ENCODE data around the gene KCNMB1. TPM values are rescaled to one million over a fixed set of nuclear protein-coding genes. Genes with fewer than 3 reads are reported as not detected.
"Not testable (repeated sequence)": the region's sequence is repeated elsewhere in the genome, so short reads cannot be mapped to it uniquely, and the experiment has no call there.

The KCNMB1 gene
- total RNA-seq, 2 experiments from 2014 or later, result not detected

DNA sequence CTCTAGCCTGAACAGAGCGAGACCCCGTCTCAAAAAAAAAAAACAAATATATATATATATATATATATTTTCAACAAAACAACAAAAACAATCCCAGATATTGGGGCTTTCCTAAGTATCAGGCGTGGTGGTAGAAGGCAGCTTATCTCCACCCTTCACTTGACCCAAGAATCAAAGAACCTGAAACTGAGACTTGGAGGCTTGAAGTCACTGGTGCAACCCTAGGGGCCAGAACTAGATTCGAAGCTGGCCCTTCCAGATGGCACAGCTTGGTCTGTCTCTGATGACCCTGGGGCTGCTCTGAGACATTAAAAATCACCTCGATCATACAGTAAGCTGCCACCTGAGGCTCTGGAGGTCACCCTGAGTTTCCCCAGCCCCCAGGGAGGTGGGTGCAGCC lies 1.3 kb upstream of the KCNMB1 start:
- DNase-seq, result no peak
- Mint-ChIP-seq H3K4me3 (no peak overlapping the region), H3K27ac (no peak overlapping the region), H3K36me3 (no peaks in the 10 kb centered on the region), H3K9me3 (no peaks in the 10 kb centered on the region), H3K4me1 (ENCODE audit: low read depth) (peaks cover 20% of the 10 kb centered on the region), H3K27me3 (peaks cover 3% of the 10 kb centered on the region)
- CTCF ChIA-PET, result interaction anchor here (0.8 kb wide), 1 partner anchor 21 kb away, joined by 3 read pairs; no protein-coding TSS in a partner anchor
- intact Hi-C loops (cut with micrococcal nuclease), result no loop called here
- POLR2A ChIA-PET, result no interaction called here

DNA sequence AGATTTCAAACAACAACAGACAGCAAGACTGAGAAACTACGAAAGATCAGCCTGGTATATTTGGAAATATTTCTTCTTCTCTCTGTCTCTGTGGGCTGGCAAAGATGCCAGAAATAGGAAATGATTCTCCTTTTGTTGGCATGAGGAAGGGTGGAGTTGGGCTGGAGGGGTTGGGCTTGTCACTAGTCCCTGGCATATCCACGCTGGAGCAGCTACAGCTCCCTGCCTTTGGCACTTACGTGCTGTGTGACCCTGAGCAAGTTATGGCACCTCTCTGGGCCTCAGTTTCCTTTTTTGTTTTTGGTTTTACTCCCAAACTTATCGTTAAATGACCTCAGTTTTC lies 354 bp upstream of the KCNMB1 start:
- intact Hi-C loops (cut with micrococcal nuclease), result no loop called here
- CTCF ChIA-PET, result no interaction called here

DNA sequence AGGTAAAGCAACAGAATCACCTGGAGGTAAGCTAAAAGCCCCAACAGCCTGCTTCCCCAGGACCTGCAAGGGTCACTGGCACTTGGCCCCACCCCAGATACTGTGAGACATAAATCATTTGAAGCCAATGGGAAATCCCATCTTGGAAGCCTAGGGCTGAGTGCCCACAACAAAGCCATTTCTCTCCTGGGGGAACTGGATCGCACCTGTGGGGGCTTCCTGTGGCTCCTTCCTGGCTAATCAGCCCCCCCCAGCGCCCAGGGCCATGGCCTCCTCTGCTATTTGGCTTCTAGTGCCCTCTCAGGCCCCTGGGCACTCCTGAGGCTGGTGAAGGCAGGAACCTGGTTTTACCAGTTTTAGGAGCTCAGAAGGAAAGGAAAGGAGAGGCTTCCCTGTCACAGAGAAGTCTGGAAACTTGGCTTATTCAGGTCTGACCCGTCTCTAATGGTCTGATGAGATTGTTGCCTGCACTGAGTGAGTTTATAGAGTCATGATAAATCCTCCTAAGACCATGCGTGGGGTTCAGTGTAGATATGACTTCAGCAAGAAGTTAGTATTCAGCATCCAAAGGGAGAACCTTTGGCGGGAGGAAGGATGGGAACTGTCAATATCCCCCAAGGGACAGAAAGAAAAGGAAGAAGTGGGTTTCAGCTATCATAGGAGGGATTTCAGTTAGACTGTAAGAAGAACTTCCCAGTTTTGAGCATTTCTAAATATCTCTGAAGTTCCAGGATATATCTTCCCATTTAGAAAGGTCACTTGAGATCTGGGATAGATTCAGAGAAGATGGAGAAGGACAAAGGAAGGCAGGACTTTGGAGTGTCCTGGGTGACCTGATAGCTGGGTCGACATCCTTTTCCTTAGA lies 1.2 kb downstream of the KCNMB1 start:
- Mint-ChIP-seq H3K27me3 (peaks cover 3% of the 10 kb centered on the region), H3K36me3 (no peaks in the 10 kb centered on the region), H3K9me3 (no peaks in the 10 kb centered on the region), H3K27ac (no peak overlapping the region), H3K4me1 (ENCODE audit: low read depth) (peaks cover 5% of the 10 kb centered on the region), H3K4me3 (no peak overlapping the region)
- ChIA-PET POLR2A (no interaction called here), CTCF (interaction anchor here (0.9 to 2.4 kb wide), 2 partner anchors 23 to 162 kb away, joined by 5 to 6 read pairs; no protein-coding TSS in a partner anchor)
- no peak for DNase-seq
- intact Hi-C loops (cut with micrococcal nuclease), result no loop called here

More for the DNA sequence above, 354 bp upstream of the KCNMB1 start:
- Mint-ChIP-seq H3K9me3 (no peaks in the 10 kb centered on the region), H3K27me3 (peaks cover 3% of the 10 kb centered on the region), H3K36me3 (no peaks in the 10 kb centered on the region), H3K27ac (no peak overlapping the region), H3K4me1 (ENCODE audit: low read depth) (peaks cover 17% of the 10 kb centered on the region), H3K4me3 (no peak overlapping the region)
- POLR2A ChIA-PET, result no interaction called here
- no peak for DNase-seq

DNA sequence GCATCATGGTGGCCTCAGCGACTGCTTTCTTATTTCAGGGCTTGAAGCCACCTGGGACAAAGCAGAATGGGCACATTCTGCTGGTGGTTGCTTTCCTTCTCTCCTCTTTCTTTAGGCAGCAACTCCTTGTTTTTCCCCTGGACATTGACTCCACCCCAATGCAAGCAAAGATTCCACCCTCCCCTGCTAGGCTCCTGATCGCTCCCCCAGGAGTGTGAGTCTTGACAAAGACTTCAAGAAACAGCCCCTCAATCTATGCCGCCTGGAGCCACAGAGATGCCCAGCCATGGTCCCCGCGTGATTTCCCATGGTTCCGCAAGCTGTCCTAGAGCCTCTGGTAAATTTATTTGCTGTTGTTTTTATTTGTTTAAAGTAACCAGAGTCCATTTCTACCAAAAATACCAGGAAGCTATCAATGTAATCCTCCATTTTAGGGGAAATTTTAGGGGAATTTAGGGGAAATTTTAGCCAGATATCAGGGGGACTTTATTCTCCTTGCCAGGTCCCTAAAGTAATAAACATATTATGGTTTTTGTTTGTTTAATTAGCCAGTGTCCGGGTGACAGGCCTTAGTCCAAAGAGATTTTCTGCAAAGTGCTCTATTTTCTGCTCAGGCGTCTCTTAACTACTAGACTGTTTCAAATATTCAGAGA lies 2.3 kb downstream of the KCNMB1 start:
- DNase-seq, result no peak
- ChIA-PET CTCF (interaction anchor here (1.3 to 2.4 kb wide), 2 partner anchors 34 to 161 kb away, joined by 3 to 6 read pairs; no protein-coding TSS in a partner anchor), POLR2A (no interaction called here)
- Mint-ChIP-seq H3K27ac (no peak overlapping the region), H3K4me1 (ENCODE audit: low read depth) (peaks cover 4% of the 10 kb centered on the region), H3K36me3 (no peaks in the 10 kb centered on the region), H3K4me3 (no peak overlapping the region), H3K27me3 (peaks cover 3% of the 10 kb centered on the region), H3K9me3 (no peaks in the 10 kb centered on the region)
- intact Hi-C loops (cut with micrococcal nuclease), result no loop called here

DNA sequence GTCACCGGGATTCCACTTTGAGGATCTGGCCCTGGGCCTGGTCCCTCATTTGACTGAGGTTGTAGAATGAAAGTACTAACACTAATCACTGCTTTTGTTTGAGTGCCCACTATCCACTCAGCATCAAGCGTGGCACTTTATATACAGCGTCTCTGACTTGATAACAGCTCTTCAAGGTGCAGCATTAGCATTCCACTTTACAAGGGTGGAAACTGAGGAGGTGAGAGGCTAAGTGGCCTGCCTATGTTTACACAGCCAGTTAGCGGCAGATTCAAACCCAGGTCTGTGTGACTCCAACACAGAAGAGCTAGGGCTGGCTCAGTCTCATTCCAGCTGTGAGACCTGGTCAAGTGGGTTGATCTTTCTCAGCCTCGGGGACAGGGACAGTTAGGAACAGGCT lies 5.9 kb downstream of the KCNMB1 start:
- Mint-ChIP-seq H3K4me3 (no peak overlapping the region), H3K4me1 (ENCODE audit: low read depth) (no peaks in the 10 kb centered on the region), H3K9me3 (no peaks in the 10 kb centered on the region), H3K36me3 (no peaks in the 10 kb centered on the region), H3K27me3 (peaks cover 5% of the 10 kb centered on the region), H3K27ac (no peak overlapping the region)
- intact Hi-C loops (cut with micrococcal nuclease), result no loop called here
- ChIA-PET CTCF (no interaction called here), POLR2A (no interaction called here)
- no peak for DNase-seq

DNA sequence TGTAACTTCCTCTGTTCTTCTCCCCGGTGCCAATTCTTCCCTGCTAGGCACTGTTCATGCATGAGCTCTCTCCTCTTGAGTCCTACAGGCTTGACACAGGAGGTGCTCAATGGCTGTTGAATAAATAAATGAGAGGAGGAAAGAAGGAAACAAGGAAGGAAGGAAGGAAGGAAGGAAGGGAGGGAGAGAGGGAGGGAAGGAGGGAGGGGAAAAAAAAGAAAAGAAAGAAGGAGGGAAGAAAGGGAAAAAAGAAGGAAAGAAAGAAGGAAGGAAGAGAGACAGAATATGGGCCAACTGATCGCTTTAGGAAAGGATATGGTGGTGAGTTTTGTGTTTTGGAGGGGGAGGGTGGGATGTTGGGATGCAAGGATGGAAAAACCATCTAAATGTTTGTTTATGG lies 6.4 kb downstream of the KCNMB1 start:
- Mint-ChIP-seq H3K4me1 (ENCODE audit: low read depth) (no peaks in the 10 kb centered on the region), H3K4me3 (no peak overlapping the region), H3K27ac (no peak overlapping the region), H3K36me3 (no peaks in the 10 kb centered on the region), H3K9me3 (no peaks in the 10 kb centered on the region), H3K27me3 (peaks cover 6% of the 10 kb centered on the region)
- no peak for DNase-seq
- POLR2A ChIA-PET, result no interaction called here
- CTCF ChIA-PET, result no interaction called here
- intact Hi-C loops (cut with micrococcal nuclease), result no loop called here

DNA sequence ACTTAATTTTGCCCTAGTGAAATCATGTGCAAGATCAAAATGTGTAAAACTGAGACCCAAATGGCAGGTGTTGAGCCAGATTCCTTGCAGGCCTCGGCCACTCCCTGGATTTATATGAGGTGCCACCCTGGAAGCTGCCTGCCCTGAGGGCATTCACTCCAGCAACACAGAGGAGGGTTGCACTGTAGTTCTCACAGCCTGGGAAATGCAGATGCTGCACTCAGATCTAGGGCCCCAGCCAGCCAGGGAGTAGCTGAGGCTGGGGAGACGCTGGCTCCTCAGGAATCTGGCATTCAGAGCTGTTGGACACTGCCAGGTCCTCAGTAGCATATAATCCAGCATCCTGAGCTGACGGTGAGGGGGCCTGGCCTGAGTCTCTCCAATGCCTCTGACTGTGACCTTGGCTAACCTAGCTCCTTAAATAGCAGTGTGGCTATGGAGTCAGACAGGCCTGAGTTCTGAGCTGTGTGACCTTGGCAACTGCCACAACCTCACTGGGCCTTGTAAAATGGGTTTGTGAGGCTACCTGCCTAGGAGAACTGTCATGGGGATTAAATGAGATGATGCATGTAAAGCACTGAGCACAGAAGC lies 8.7 kb downstream of the KCNMB1 start:
- intact Hi-C loops (cut with micrococcal nuclease), result no loop called here
- H3K27me3 Mint-ChIP-seq, result peaks cover 3% of the 10 kb centered on the region
- ChIA-PET POLR2A (interaction anchor here (0.5 kb wide), 1 partner anchor 457 kb away, joined by 3 read pairs; no protein-coding TSS in a partner anchor), CTCF (interaction anchor here (0.9 to 1.3 kb wide), 2 partner anchors 40 to 154 kb away, joined by 4 read pairs; no protein-coding TSS in a partner anchor)
- no peak overlapping the region for H3K27ac Mint-ChIP-seq
- H3K4me3 Mint-ChIP-seq, result no peak overlapping the region
- H3K4me1 Mint-ChIP-seq (ENCODE audit: low read depth), result no peaks in the 10 kb centered on the region
- H3K9me3 Mint-ChIP-seq, result no peaks in the 10 kb centered on the region
- no peaks in the 10 kb centered on the region for H3K36me3 Mint-ChIP-seq
- DNase-seq, result no peak

DNA sequence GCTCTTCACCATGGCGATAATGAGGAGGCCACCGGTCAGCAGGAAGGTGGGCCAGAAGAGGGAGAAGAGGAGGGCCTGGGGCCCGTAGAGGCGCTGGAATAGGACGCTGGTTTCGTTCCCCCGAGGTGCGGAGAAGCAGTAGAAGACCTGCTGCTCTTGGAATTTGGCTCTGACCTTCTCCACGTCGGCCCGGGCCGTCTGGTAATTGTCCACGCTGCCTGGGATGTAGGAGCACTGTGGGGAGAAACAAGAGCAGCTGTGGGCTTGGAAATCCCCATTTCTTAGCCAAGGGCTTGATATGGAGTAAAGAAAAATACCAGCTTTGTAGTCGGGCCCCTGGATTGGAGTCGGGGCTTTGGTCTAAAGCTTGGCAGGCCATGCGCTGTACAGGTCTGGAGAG lies 10.4 kb downstream of the KCNMB1 start:
- CTCF ChIA-PET, result no interaction called here
- POLR2A ChIA-PET, result no interaction called here
- Mint-ChIP-seq H3K4me1 (ENCODE audit: low read depth) (no peaks in the 10 kb centered on the region), H3K36me3 (no peaks in the 10 kb centered on the region), H3K9me3 (no peaks in the 10 kb centered on the region), H3K4me3 (no peak overlapping the region), H3K27me3 (peaks cover 5% of the 10 kb centered on the region), H3K27ac (no peak overlapping the region)
- DNase-seq, result no peak
- intact Hi-C loops (cut with micrococcal nuclease), result no loop called here

DNA sequence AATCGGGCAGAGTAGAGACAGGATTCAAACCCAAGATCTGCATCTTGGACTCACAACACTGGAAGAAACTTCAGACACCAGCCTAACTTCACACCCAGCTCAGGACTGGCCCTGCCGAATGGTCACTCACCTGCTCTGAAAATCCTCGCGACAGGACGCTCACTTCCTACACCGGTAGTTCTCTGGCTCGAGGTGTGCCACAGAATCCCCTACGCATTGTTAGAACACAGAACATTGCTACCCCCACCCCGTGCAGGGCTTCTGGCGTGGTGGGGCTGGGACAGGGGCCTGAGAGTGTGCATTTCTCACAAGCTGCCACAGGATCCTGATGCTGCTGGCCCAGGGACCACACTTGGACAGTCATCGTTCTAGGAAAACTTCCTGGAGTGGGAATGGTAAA lies 12.1 kb downstream of the KCNMB1 start:
- intact Hi-C loops (cut with micrococcal nuclease), result no loop called here
- Mint-ChIP-seq H3K27ac (no peak overlapping the region), H3K4me1 (ENCODE audit: low read depth) (no peaks in the 10 kb centered on the region), H3K9me3 (no peaks in the 10 kb centered on the region), H3K4me3 (no peak overlapping the region), H3K36me3 (no peaks in the 10 kb centered on the region), H3K27me3 (peaks cover 5% of the 10 kb centered on the region)
- DNase-seq, result no peak
- CTCF ChIA-PET, result interaction anchor here (1.2 kb wide), 1 partner anchor 151 kb away, joined by 3 read pairs; no protein-coding TSS in a partner anchor
- POLR2A ChIA-PET, result no interaction called here

DNA sequence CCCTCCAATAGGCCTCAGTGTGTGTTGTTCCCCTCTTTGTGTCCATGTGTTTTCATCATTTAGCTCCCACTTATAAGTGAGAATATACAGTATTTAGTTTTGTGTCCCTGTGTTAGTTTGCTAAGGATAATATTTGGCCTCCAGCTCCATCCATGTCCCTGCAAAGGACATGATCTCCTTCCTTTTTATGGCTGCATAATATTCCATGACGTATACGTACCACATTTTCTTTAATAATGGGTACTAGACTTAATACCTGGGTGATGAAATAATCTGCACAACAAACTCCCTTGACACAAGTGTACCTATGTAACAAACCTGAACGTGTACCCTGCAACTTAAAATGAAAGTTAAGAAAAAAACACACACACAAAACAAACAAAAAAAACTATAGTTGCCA lies 12.6 kb downstream of the KCNMB1 start:
- H3K27me3 Mint-ChIP-seq; H3K4me1 Mint-ChIP-seq (ENCODE audit: low read depth); DNase-seq; H3K9me3 Mint-ChIP-seq; intact Hi-C loops (cut with micrococcal nuclease); H3K36me3 Mint-ChIP-seq; POLR2A ChIA-PET; H3K4me3 Mint-ChIP-seq; H3K27ac Mint-ChIP-seq: not testable (repeated sequence)
- CTCF ChIA-PET, result interaction anchor here (1.2 kb wide), 1 partner anchor 150 kb away, joined by 3 read pairs; no protein-coding TSS in a partner anchor

DNA sequence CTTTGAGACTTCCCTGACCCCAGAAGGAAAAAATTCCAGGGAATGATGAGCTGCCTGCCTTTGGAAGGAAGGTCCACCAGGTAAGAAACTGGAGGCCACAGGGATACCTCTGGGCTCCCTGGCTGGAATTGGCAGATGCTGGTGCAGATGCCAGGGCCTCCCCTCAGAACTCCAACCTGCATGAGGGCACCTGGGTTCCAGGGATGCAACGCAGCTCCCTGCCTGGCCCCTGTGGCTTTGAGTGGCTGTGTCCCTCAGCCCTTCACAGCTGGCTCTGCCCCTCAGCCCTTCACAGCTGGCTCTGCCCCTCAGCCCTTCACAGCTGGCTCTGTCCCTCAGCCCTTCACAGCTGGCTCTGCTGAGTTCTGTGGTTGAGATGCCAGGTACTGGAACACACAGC lies 13.9 kb downstream of the KCNMB1 start:
- CTCF ChIA-PET, result no interaction called here
- POLR2A ChIA-PET, result no interaction called here

DNA sequence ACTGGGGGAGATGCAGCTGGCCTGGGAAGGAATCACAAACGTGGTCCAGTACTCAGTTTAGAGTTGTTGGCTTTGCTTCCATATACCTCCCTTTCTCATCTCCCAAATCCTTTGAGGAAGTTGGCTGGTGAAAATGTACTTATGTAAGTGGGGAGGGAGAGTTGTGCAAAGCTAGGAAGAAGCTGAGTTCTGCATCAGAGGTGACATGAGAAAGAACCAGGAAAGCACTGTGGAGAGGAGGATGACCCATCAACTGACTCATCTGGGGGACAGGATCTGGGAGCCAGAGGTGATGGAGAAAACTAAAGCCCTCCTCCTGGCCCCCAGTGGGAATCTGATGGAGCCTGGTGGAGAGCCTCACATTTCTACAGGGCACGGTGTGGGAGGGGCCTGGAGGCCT lies 16.2 kb downstream of the KCNMB1 start:
- Mint-ChIP-seq H3K4me3 (no peak overlapping the region), H3K4me1 (ENCODE audit: low read depth) (no peaks in the 10 kb centered on the region), H3K36me3 (no peaks in the 10 kb centered on the region), H3K27ac (no peak overlapping the region), H3K9me3 (no peaks in the 10 kb centered on the region), H3K27me3 (peaks cover 2% of the 10 kb centered on the region)
- DNase-seq, result no peak
- intact Hi-C loops (cut with micrococcal nuclease), result no loop called here
- ChIA-PET CTCF (no interaction called here), POLR2A (no interaction called here)

More for the DNA sequence above, 13.9 kb downstream of the KCNMB1 start:
- H3K27me3 Mint-ChIP-seq, result peaks cover 5% of the 10 kb centered on the region
- H3K4me3 Mint-ChIP-seq, result no peak overlapping the region
- no peaks in the 10 kb centered on the region for H3K36me3 Mint-ChIP-seq
- DNase-seq, result no peak
- H3K27ac Mint-ChIP-seq, result no peak overlapping the region
- H3K4me1 Mint-ChIP-seq (ENCODE audit: low read depth), result no peaks in the 10 kb centered on the region
- no peaks in the 10 kb centered on the region for H3K9me3 Mint-ChIP-seq
- intact Hi-C loops (cut with micrococcal nuclease), result no loop called here

Measured in activated CD4-positive, alpha-beta memory T cell treated with anti-CD3 and anti-CD28 coated beads for 36 hours (primary cell).